NCI-H1105 treated with DMSO at 0.1 percent for 48 hours (cell line): Measurements from ENCODE around the gene ANTXR1.

Source experiments
- DNase-seq: peaks from one replicate; lab custom pipeline; 2025; lab: John Stamatoyannopoulos, UW

Gene ANTXR1

DNA sequence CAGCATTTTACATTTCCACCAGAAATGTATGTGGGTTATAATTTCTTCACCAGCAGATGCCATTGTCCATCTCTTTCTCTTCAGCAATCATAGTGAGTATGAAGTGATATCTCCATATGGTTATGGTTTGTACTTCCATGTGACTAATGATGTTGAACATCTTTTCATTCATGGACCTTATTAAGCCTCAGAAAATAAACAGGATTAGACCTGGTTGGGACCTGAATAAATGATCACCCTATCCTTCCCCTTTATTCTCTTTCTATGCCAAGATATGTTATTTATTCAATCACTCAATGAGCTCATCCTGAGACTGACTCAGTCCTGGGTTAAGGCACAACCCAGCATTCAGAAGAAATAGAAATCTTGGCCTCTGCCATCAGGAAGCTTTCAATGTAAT, 86.6 kb downstream of the ANTXR1 start:
- no peak for DNase-seq

DNA sequence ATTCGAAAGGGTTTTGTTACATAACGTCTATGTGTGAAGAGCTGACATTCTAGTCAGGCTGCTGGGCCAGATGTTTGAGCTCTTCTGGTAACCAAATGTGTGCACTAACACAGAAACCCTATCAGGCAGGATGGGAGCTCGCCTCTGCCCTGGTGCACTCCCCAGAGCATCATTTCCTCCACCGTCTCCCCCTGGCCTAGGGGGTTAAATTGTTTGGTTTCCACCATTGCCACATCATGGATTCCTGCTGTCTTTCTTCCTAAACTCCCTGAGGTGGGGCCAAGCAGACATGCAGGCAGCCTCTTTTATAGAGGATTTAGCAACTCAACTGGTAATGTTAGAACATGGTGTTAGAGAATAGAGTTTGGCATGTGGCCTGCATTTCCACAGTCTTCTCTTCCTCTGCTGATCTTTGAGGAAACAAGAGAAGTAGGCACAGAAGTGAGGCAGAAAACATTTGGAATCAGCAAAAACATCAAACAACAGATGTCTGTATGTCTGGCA, 87.3 kb downstream of the ANTXR1 start:
- DNase-seq: no peak

DNA sequence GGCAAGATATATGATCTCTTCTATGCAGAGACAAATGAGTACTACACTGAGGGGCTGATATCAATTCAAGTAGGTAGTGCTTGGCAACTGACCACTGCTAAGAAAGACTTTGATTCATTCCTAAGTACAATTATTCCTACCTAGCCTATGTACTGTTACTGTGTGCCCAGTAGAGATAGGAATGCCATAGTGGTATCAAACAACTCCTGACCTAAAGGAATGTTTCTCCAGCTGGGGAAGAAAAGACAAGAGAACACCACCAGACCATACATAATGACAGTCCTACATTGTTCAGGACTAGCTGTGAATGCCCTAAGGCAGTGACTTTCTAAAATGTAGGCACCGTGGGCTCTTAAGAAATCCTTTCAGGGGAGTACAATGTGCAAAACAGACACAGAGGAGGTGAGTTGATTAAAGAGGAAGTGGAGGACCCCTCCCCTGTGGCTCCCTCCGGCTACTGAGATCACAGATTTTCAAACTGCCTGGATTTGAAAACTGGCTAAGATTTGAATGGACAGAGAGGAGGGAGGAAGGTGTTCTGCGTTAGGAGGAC, 89.1 kb downstream of the ANTXR1 start:
- no peak for DNase-seq

GRCh38 chr2:69103419-69103818, 90.4 kb downstream of the ANTXR1 start:
- DNase-seq: no peak

DNA sequence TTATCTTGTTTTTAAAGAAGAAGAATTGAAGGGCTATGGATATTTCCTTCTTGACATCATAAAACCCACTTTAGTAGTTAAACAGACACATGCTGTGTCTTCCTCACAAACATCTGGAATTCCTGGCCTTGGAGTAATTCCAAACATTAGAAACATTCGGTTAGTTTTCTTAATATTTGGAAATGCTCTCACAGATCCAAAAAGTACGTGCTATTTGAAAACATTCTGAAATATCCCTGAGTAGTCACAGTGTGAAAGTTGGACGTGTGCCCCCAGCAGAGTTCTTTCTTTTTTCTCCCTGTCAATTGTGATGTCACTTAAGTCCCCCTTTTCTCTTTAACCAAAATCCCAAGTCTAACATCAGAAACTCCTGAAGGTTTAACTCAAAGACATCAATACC, 91.3 kb downstream of the ANTXR1 start:
- DNase-seq: no peak

DNA sequence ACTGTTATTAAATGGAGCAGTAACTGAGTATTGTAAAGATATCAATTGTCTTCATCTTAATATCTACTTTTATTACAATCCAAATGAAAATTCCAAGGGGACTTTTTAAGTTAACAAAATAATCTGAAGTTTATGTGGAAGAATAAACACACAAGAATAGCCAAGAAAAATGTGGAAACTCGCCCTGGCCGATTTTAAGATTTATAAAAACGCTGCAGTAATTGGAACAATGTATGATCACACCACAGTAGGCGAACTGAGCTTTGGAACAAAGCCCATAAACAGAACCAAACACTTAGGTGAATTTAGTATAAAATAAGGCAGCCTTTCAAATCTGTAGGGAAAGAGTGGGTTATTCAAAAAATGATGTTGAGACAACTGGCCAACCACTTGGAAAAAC, 96.3 kb downstream of the ANTXR1 start:
- no peak for DNase-seq

GRCh38 chr2:69111076-69111475, 98.1 kb downstream of the ANTXR1 start:
- DNase-seq: no peak

DNA sequence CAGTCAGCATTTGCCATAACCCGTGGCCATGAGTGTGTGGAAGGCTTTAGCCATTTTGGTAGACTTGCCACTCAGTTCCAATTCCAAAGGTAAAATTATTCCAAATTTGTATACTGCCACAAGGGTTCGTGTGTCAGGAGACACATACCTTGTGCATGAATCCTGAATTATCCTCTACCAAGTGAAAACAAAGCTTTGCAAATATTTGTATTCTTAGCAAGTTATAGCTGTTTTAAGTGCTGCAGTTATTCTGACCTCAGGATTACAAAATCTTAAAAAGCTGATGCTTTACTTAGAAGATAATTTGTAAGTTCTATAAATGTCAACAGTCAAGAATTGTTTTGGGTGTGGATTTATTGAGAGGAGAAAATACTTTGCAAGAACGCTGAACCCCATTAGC, 100.6 kb downstream of the ANTXR1 start:
- no peak for DNase-seq

GRCh38 chr2:69114534-69114933, 101.6 kb downstream of the ANTXR1 start:
- DNase-seq: no peak

- DNase-seq: no peak
Observed at GRCh38 chr2:69116438-69116837, 103.5 kb downstream of the ANTXR1 start.

- DNase-seq: no peak
Observed at GRCh38 chr2:69118609-69119008, 105.6 kb downstream of the ANTXR1 start.

- no peak for DNase-seq
Observed at GRCh38 chr2:69119104-69119894, 106.3 kb downstream of the ANTXR1 start.

- no peak for DNase-seq
Observed at GRCh38 chr2:69122271-69122670, 109.3 kb downstream of the ANTXR1 start.

GRCh38 chr2:69123182-69123581, 110.2 kb downstream of the ANTXR1 start:
- no peak for DNase-seq

DNA sequence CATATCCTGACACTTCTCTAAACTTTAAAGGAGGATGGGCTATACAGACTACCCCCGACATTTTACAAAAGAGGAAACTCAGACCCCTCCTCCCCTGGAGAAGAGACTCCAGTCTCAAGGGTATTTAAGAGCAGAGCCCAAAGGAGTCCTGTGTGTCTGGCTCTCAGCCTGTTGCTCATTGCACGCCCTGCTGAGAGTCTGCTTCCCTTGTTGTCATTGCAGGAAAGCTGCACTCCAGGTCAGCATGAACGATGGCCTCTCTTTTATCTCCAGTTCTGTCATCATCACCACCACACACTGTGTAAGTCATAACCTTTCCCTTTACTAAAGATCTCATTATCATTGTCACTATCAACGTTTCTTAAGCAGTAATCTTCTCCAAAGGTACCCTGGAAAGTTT, 111.4 kb downstream of the ANTXR1 start:
- no peak for DNase-seq

- DNase-seq: no peak
Observed at GRCh38 chr2:69125816-69126215, 112.8 kb downstream of the ANTXR1 start.

GRCh38 chr2:69126341-69126740, 113.4 kb downstream of the ANTXR1 start:
- no peak for DNase-seq

DNA sequence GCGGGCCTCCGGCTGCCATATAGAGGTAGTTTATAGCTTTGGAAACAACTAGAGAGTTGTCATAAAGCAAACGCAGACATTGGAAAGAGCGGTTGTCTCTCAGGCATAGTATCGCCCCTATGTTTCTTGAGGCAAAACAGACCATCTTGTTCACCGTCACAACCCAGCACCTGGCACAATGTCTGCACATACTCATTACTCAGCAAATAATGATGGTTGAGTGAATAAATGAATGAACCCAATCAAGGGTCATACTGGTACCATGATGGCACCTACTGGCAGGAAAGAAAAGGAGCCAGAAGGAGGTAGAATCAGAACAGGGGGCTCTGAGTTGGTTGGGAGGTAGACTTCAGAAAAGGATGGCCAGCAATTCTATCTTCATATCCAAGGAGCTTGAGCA, 118.5 kb downstream of the ANTXR1 start:
- DNase-seq: no peak

DNA sequence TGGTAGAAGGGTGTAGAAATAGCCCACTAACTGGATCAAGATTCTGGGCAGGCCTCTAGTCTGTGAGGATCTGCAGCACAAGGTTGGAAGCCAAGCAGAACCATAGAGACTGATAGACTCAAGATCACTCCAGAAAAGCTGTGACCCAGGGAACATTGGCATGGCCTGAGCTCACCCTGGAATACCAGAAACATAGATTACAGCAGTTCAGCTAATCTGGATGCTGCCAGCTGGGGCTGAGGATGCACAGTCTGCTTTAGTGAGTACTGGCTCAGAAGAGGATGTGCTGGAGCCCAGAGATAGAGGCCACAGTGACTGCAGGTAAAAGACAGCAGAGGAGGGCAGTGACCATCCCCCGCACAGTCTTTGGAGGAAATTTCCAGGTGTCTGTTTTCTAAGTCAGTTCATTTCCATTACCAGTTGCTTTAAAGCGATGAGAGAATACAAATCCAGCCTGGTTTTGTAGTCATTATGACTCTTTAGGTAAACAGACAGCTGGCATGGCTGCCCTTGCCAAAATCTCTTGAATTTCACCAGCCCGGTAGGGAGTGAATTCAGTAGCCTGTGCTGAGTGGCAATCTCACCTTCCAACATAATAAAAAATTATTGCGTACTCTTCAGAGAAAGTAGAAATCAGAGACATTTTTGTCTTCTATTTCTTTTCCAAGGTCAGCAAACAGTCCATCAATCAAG, 119.2 kb downstream of the ANTXR1 start:
- DNase-seq: no peak

GRCh38 chr2:69132960-69133590, 120.1 kb downstream of the ANTXR1 start:
- no peak for DNase-seq

GRCh38 chr2:69133898-69134297, 120.9 kb downstream of the ANTXR1 start:
- no peak for DNase-seq

GRCh38 chr2:69134306-69134945, 121.4 kb downstream of the ANTXR1 start:
- peak; percentile 77 for DNase-seq
